H54 (cell line): ENCODE results near the gene CCDC149.

Source experiments
- DNase-seq: peaks from one replicate; pipeline ENCODE4 v3.0.0; 2011; ENCODE audit warnings: low spot score, mixed read lengths; ENCODE audit not compliant: insufficient read length
- FAIRE-seq: peaks from 3 replicates; lab custom pipeline; 2011; peaks lifted over from hg19 to GRCh38; lab: Jason Lieb, UNC
- POLR2A ChIP-seq: IDR thresholded peaks from 2 replicates; pipeline ENCODE4 v1.6.1; 2011; ENCODE audit warnings: low read depth, mild to moderate bottlenecking, low read length

Gene CCDC149

GRCh38 chr4:24772061-24772705 is 140.7 kb downstream of the CCDC149 start:
- TF ChIP-seq POLR2A, result no peak
- FAIRE-seq (no peak), DNase-seq (no peak)

DNA sequence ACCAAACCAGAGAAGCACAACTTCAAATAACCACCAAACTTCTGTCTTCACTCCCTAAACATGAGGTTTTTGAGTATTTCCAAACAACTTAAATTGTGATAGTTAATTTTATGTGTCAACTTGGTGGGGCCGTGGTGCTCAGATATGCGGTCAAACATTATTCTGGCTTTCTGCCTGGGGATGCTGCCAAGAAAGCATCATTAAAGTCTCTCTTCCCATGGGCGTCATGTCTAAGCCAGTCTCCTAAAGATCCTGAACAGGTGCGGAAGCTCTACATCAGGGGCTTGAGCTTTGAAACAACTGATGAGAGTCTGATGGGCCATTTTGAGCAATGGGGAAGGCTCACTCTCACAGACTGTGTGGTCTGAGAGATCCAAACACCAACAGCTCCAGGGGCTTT is 141.6 kb downstream of the CCDC149 start:
- no peak for FAIRE-seq
- no peak for DNase-seq
- no peak for TF ChIP-seq POLR2A

GRCh38 chr4:24770667-24771066 is 142.2 kb downstream of the CCDC149 start:
- DNase-seq (no peak), FAIRE-seq (no peak)
- TF ChIP-seq POLR2A, result no peak

GRCh38 chr4:24770032-24770584 is 142.7 kb downstream of the CCDC149 start:
- DNase-seq, result peak; percentile 25
- peak; percentile 68 for FAIRE-seq
- TF ChIP-seq POLR2A, result no peak

GRCh38 chr4:24769571-24769970 is 143.3 kb downstream of the CCDC149 start:
- DNase-seq (no peak), FAIRE-seq (no peak)

DNA sequence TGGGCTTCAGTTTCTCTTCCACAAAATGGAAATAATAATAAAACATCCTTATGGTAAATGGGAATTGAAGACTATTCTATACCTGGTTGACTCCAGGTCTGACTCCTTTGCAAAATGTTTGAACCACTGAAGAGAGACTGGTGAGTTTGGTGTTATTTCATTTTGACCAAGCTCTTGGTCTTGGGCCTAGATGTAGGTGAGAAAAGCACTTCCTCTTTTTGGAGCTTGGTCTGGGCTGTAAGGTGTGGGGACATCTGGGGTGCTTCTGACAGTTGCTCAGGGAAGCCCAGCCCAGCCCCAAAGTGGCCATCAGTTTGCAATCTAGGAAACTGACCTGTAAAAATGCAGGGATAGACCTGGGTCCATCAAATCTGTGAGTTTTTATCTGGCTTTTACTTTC is 144.2 kb downstream of the CCDC149 start:
- no peak for TF ChIP-seq POLR2A
- DNase-seq (no peak), FAIRE-seq (no peak)

More at GRCh38 chr4:24769571-24769970, 143.3 kb downstream of the CCDC149 start:
- no peak for TF ChIP-seq POLR2A

GRCh38 chr4:24768006-24768405 is 144.8 kb downstream of the CCDC149 start:
- no peak for TF ChIP-seq POLR2A
- FAIRE-seq, result no peak
- no peak for DNase-seq

- FAIRE-seq (no peak), DNase-seq (no peak)
- TF ChIP-seq POLR2A, result no peak
Measured at GRCh38 chr4:24765376-24765988, 147.4 kb downstream of the CCDC149 start.

- no peak for DNase-seq
- no peak for FAIRE-seq
- no peak for TF ChIP-seq POLR2A
Measured at GRCh38 chr4:24764345-24764744, 148.5 kb downstream of the CCDC149 start.

DNA sequence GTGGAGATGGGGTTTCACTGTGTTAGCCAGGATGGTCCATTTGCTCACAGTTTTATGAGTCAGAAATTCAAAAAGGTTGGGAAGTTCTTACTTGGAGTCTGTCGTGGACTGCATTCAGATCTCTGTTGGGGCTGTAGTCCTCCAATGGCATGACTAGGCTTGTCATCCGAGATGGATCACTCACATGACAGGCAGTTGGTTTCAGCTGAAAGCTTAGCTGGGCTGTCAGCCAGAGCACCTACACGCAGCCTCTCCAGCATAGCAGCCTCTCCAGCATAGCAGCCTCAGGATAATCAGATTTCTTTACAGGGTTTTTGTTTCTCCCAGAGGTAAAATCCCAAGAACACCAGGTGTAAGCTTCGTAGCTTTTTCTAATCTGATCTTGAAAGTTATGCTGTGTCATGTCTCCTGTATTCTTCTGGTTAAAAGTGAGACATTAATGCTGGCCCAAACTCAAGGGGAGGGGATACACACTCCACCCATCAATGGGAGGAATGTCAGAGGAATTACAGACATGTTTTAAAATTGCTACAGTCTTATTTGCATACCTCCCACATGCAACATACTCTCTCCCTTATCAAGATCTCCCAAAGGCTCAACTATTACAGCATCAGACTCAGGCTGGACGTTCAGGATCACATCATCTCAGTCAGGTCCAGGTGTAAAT is 149.1 kb downstream of the CCDC149 start:
- no peak for FAIRE-seq
- no peak for TF ChIP-seq POLR2A

More for the DNA sequence above, 149.1 kb downstream of the CCDC149 start:
- DNase-seq, result no peak
